GM12865 (cell line): Measurements from ENCODE around the gene GVQW3.

ENCODE experiments used
- DNase-seq: peaks from one replicate; pipeline ENCODE4 v3.0.0; 2010; ENCODE audit warnings: low read depth
- H3K4me3 ChIP-seq: 2 replicates; pipeline ENCODE4 v1.5.1; 2011; ENCODE audit warnings: mild to moderate bottlenecking, low read depth, low read length, control low read depth
- CTCF ChIP-seq: IDR thresholded peaks from 2 replicates; pipeline ENCODE4 v1.5.1; 2011; ENCODE audit warnings: low read length, control low read depth, low read depth, inconsistent platforms; ENCODE audit not compliant: insufficient read depth; ENCODE audit errors: missing control alignments

Gene GVQW3

GRCh38 chr11:76380159-76380976 lies 755 bp upstream of the GVQW3 start:
- peak; percentile 64 for DNase-seq
- H3K4me3 ChIP-seq: peak overlapping the region; percentile 78
- TF ChIP-seq CTCF: no peak

- no peak overlapping the region for H3K4me3 ChIP-seq
- DNase-seq: peak; percentile 6
- TF ChIP-seq CTCF: no peak
Observed at GRCh38 chr11:76382209-76382608, 1.1 kb downstream of the GVQW3 start.

- TF ChIP-seq CTCF: no peak
- H3K4me3 ChIP-seq: no peak overlapping the region
- DNase-seq: no peak
Observed at GRCh38 chr11:76385903-76386302, 4.8 kb downstream of the GVQW3 start.

GRCh38 chr11:76388408-76388807 lies 7.3 kb downstream of the GVQW3 start:
- no peak overlapping the region for H3K4me3 ChIP-seq
- TF ChIP-seq CTCF: no peak
- DNase-seq: no peak

GRCh38 chr11:76391021-76391420 lies 9.9 kb downstream of the GVQW3 start:
- no peak for TF ChIP-seq CTCF
- no peak overlapping the region for H3K4me3 ChIP-seq
- DNase-seq: no peak

- DNase-seq: no peak
- no peak for TF ChIP-seq CTCF
- H3K4me3 ChIP-seq: no peak overlapping the region
Observed at GRCh38 chr11:76391811-76392475, 10.8 kb downstream of the GVQW3 start.
